CD14-positive monocyte (primary cell): Measurements from ENCODE around the gene ARHGAP15. TPM values are rescaled to one million over a fixed set of nuclear protein-coding genes. Genes with fewer than 3 reads are reported as not detected.

ENCODE experiments used
- DNase-seq, 3 donors: peaks; one replicate each; pipeline ENCODE4 v3.0.0-alpha.2; 2011 to 2022
- H2AFZ ChIP-seq: 2 replicates; pipeline ENCODE4 v1.6.0; 2012; ENCODE audit warnings: mild to moderate bottlenecking, low read depth, low read length, inconsistent platforms; ENCODE audit not compliant: insufficient read depth, poor library complexity, severe bottlenecking
- H3K27ac ChIP-seq, 2 donors: 1 replicate in 1 of 2; 2 replicates in 1 of 2; pipeline ENCODE4 v1.5.1; 2012 to 2013; ENCODE audit warnings: low read length in 2 of 2, control low read depth in 1 of 2, inconsistent platforms in 1 of 2, low read depth in 1 of 2, mild to moderate bottlenecking in 1 of 2
- H3K27me3 ChIP-seq, 2 donors: one replicate each; pipeline versions ENCODE4 v1.6.0 to v1.6.1; 2011 to 2013; ENCODE audit warnings: low read length in 2 of 2; ENCODE audit not compliant: control insufficient read depth in 2 of 2, insufficient read depth in 2 of 2
- H3K36me3 ChIP-seq, 2 donors: replicated peaks in 1 of 2; 1 replicate in 1 of 2; 2 replicates in 1 of 2; pipeline versions ENCODE4 v1.5.1 to v1.6.1; 2012 to 2013; ENCODE audit warnings: low read length in 2 of 2, control low read depth in 1 of 2, inconsistent platforms in 1 of 2, mild to moderate bottlenecking in 1 of 2; ENCODE audit not compliant: insufficient read depth in 2 of 2, control insufficient read depth in 1 of 2
- H3K4me1 ChIP-seq, 2 donors: 1 replicate in 1 of 2; 2 replicates in 1 of 2; pipeline versions ENCODE4 v1.5.1 to v1.6.1; 2012 to 2013; ENCODE audit warnings: low read length in 2 of 2, control low read depth in 1 of 2, inconsistent platforms in 1 of 2, mild to moderate bottlenecking in 1 of 2, moderate library complexity in 1 of 2; ENCODE audit not compliant: insufficient read depth in 2 of 2, control insufficient read depth in 1 of 2
- H3K4me2 ChIP-seq: replicated peaks from 2 replicates; pipeline ENCODE3; 2012; ENCODE audit warnings: low read length, moderate library complexity, mild to moderate bottlenecking; ENCODE audit not compliant: poor library complexity, severe bottlenecking; ENCODE audit errors: extremely low read depth
- H3K4me3 ChIP-seq, 3 experiments: fragments of 200-600 bp in 1 of 3; sonication (generic) in 1 of 3; replicated peaks in 1 of 3; 1 replicate in 2 of 3; 2 replicates in 1 of 3; pipeline ENCODE4 v1.5.1; 2011 to 2013; ENCODE audit warnings: low read length in 3 of 3, mild to moderate bottlenecking in 3 of 3, control low read depth in 2 of 3, low read depth in 2 of 3, inconsistent platforms in 1 of 3, moderate library complexity in 1 of 3
- H3K79me2 ChIP-seq: 2 replicates; pipeline ENCODE4 v1.6.0; 2012; ENCODE audit warnings: mild to moderate bottlenecking, control low read depth, inconsistent platforms, low read length, moderate library complexity; ENCODE audit not compliant: insufficient read depth
- H3K9ac ChIP-seq: 2 replicates; pipeline ENCODE4 v1.6.0; 2017; ENCODE audit warnings: low read length, mild to moderate bottlenecking; ENCODE audit not compliant: insufficient read depth, poor library complexity, severe bottlenecking
- H3K9me3 ChIP-seq, 2 donors: replicated peaks in 1 of 2; 1 replicate in 1 of 2; 2 replicates in 1 of 2; pipeline versions ENCODE4 v1.5.1 to v1.6.1; 2012 to 2013; ENCODE audit warnings: low read length in 2 of 2, control low read depth in 1 of 2; ENCODE audit not compliant: control insufficient read depth in 1 of 2, insufficient read depth in 1 of 2
- H4K20me1 ChIP-seq: 2 replicates; pipeline ENCODE4 v1.6.0; 2012; ENCODE audit warnings: mild to moderate bottlenecking, low read length, control low read depth, moderate library complexity; ENCODE audit not compliant: insufficient read depth
- H3K27ac Mint-ChIP-seq, 7 donors: one replicate each; pipeline ENCODE4 v1.8.0; 2020; ENCODE audit warnings: mild to moderate bottlenecking in 7 of 7, mixed read lengths in 7 of 7, moderate library complexity in 6 of 7, inconsistent platforms in 2 of 7
- H3K27me3 Mint-ChIP-seq, 3 donors: one replicate each; pipeline ENCODE4 v1.8.0; 2021 to 2022; ENCODE audit warnings: low read depth in 3 of 3, mild to moderate bottlenecking in 3 of 3, mixed read lengths in 3 of 3, moderate library complexity in 3 of 3, inconsistent platforms in 1 of 3
- H3K36me3 Mint-ChIP-seq, 2 donors: one replicate each; pipeline ENCODE4 v1.8.0; 2020; ENCODE audit warnings: mixed read lengths in 2 of 2, inconsistent platforms in 1 of 2, mild to moderate bottlenecking in 1 of 2
- H3K4me1 Mint-ChIP-seq: one replicate; pipeline ENCODE4 v1.8.0; 2020; ENCODE audit warnings: mild to moderate bottlenecking, mixed read lengths
- H3K4me3 Mint-ChIP-seq, 2 donors: one replicate each; pipeline ENCODE4 v1.8.0; 2020; ENCODE audit warnings: mild to moderate bottlenecking in 2 of 2, mixed read lengths in 2 of 2, moderate library complexity in 1 of 2
- H3K9me3 Mint-ChIP-seq, 7 donors: one replicate each; pipeline ENCODE4 v1.8.0; 2020 to 2022; ENCODE audit warnings: mixed read lengths in 7 of 7, mild to moderate bottlenecking in 6 of 7, moderate library complexity in 6 of 7, inconsistent platforms in 2 of 7
- CTCF ChIP-seq: fragments of 200-600 bp; IDR thresholded peaks from one replicate; pipeline ENCODE4 v1.8.0; 2022; ENCODE audit warnings: antibody characterized with exemption, mild to moderate bottlenecking
- WGBS: methylation state at CpG from one replicate; pipeline ENCODE4 v1.1.5; 2013; ENCODE audit warnings: missing lambda C conversion rate; ENCODE audit not compliant: insufficient coverage; 5-methylcytosine and 5-hydroxymethylcytosine counted together
- intact Hi-C, 2 donors: fragments of 100-400 bp; cut with micrococcal nuclease; formaldehyde crosslinking; loops; one replicate each; pipeline versions ENCODE4 v1.15.0 to v1.15.1; 2023
- polyA plus RNA-seq, 3 donors: library from polyadenylated mRNA; depleted of rRNA in 1 of 3; unstranded in 2 of 3; stranded (reverse) in 1 of 3; fragments of 300-500 nt in 2 of 3; fragments of >200 nt in 1 of 3; fragmentation: Illumina TruSeq in 2 of 3; gene quantifications; 1 replicate in 2 of 3; 2 replicates in 1 of 3; pipeline ENCODE4 v1.2.3, GENCODE V29; 2012 to 2021

Gene ARHGAP15
- polyA plus RNA-seq, 3 donors = 35.4 to 50.9 (median 50.7) TPM

- Mint-ChIP-seq H3K9me3 (peaks cover 2 to 9% (median 4%) of the 10 kb centered on the region in 7 donors), H3K27ac (no peak overlapping the region), H3K4me1 (peaks cover 1% of the 10 kb centered on the region), H3K4me3 (no peak overlapping the region), H3K27me3 (no peaks in the 10 kb centered on the region), H3K36me3 (peaks cover 19 to 22% of the 10 kb centered on the region in 2 donors)
- peaks cover 75% of the 10 kb centered on the region for H3K79me2 ChIP-seq
- peaks cover 16% of the 10 kb centered on the region for H4K20me1 ChIP-seq
- H3K27me3 ChIP-seq = no peaks in the 10 kb centered on the region
- H3K4me1 ChIP-seq = no peaks in the 10 kb centered on the region
- no peak overlapping the region for H3K27ac ChIP-seq
- WGBS = 92% methylated on average over 4 of the region's 5 CpGs
- DNase-seq = no peak
- H3K36me3 ChIP-seq = no peaks in the 10 kb centered on the region
- TF ChIP-seq CTCF = no peak
- no peak overlapping the region for H3K9ac ChIP-seq
- no peak overlapping the region for H3K4me2 ChIP-seq
- intact Hi-C loops = no loop called here
- no peak overlapping the region for H3K4me3 ChIP-seq
- H2AFZ ChIP-seq = no peak overlapping the region
- peaks cover 0 to 5% of the 10 kb centered on the region in 2 donors for H3K9me3 ChIP-seq
Observed at GRCh38 chr2:143183804-143184463, 54.7 kb downstream of the ARHGAP15 start.

GRCh38 chr2:143186876-143187275 lies 57.7 kb downstream of the ARHGAP15 start:
- H3K9me3 Mint-ChIP-seq = no peaks in the 10 kb centered on the region
- Histone ChIP-seq H3K9ac (no peak overlapping the region), H4K20me1 (peaks cover 16% of the 10 kb centered on the region), H2AFZ (no peak overlapping the region), H3K9me3 (no peaks in the 10 kb centered on the region), H3K4me2 (no peak overlapping the region), H3K27me3 (no peaks in the 10 kb centered on the region), H3K36me3 (peaks cover 11 to 19% of the 10 kb centered on the region in 2 donors), H3K27ac (peak overlapping the region in 1 of 2 donors; percentile 36), H3K4me1 (no peaks in the 10 kb centered on the region), H3K4me3 (no peak overlapping the region), H3K79me2 (peaks cover 72% of the 10 kb centered on the region)
- peaks cover 1% of the 10 kb centered on the region for H3K4me1 Mint-ChIP-seq
- DNase-seq = no peak
- no peaks in the 10 kb centered on the region for H3K27me3 Mint-ChIP-seq
- H3K4me3 Mint-ChIP-seq = no peak overlapping the region
- TF ChIP-seq CTCF = no peak
- peak overlapping the region in 1 of 7 donors; percentile 8 for H3K27ac Mint-ChIP-seq
- peaks cover 23 to 28% of the 10 kb centered on the region in 2 donors for H3K36me3 Mint-ChIP-seq
- intact Hi-C loops = no loop called here
- 100% methylated on average over 2 of the region's 3 CpGs for WGBS
